ENCODE measurements around the gene KCNC1.

KCNC1 gene

GRCh38 chr11:17738151-17738973, 3.8 kb downstream of the KCNC1 start:
- DNase-seq: no peak

DNA sequence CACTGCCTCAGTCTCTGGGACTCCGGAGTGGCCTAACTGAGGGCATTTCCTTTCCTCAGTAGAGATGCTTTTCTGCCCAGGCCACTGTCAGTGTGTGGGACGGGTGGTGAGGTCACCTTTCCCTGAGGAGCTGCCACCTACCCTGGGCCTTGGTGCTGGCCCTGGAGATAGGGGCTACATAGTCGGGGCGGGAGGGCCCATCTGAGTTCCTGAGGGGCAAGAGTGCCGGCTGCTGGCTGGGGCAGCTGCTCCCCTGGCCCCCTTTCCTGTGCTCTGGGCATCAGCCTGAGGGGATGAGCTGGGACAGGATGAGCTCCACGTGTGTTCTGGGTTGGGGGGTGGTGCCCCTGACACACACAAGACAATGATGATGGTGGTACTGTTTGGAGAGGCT, 5.4 kb downstream of the KCNC1 start:
- no peak for DNase-seq

DNA sequence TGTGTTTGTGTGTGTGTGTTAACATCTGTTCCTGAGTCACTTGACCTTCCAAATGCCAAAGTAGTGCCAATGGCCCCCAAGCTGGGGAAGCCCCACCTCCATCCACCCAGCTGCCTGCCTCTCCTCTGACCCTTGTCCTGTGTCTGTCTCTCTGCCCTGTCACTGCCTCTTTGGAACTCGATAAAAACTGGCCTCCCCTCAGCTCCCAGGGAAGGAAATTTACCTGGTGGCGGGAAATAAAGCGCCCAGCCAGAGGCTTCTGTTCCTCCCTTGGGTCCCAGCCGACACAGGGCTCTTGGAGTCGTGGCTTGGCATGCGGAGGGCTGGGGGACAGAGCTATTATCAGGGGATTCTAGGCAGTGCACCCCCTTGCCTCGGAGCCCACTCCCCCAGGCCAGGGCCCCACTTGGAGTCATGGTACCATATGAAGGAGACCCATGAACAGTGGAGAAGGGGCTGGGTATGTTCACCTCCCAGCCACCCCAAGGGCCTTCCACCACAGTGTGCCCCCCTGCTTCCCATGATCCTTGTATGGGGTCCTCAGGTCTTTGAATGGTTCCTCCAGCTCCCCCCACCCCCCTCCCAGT, 6.2 kb downstream of the KCNC1 start:
- DNase-seq: no peak

DNA sequence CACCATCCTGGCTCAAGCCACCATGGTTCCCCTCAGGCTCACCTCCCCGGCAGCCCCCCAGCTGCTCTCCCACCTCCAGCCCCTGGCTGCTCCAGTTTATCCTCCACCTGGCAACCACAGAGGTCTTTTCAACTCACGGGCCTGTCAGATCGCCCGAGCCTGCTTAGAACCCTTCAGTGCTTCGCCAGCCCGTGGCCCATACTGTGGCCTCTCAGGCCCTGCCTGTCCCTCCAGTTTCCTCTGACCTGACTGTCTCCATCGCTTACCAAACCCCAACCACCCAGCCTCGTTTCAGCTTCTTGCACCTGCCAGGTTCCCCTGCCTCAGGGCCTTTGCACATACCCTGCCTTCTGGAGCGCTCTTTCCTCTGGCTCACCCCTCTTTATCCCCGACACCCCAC, 6.9 kb downstream of the KCNC1 start:
- DNase-seq: no peak

- no peak for DNase-seq
Measured at GRCh38 chr11:17742019-17742418, 7.4 kb downstream of the KCNC1 start.

- DNase-seq: no peak
Measured at GRCh38 chr11:17743026-17743807, 8.6 kb downstream of the KCNC1 start.

- DNase-seq: no peak
Measured at GRCh38 chr11:17743808-17744119, 9.2 kb downstream of the KCNC1 start.

- DNase-seq: no peak
Measured at GRCh38 chr11:17744151-17744940, 9.8 kb downstream of the KCNC1 start.

GRCh38 chr11:17745023-17745772, 10.6 kb downstream of the KCNC1 start:
- DNase-seq: no peak

- DNase-seq: no peak
Measured at GRCh38 chr11:17746096-17746495, 11.5 kb downstream of the KCNC1 start.

- no peak for DNase-seq
Measured at GRCh38 chr11:17747131-17747955, 12.8 kb downstream of the KCNC1 start.

- no peak for DNase-seq
Measured at GRCh38 chr11:17748044-17748443, 13.5 kb downstream of the KCNC1 start.

DNA sequence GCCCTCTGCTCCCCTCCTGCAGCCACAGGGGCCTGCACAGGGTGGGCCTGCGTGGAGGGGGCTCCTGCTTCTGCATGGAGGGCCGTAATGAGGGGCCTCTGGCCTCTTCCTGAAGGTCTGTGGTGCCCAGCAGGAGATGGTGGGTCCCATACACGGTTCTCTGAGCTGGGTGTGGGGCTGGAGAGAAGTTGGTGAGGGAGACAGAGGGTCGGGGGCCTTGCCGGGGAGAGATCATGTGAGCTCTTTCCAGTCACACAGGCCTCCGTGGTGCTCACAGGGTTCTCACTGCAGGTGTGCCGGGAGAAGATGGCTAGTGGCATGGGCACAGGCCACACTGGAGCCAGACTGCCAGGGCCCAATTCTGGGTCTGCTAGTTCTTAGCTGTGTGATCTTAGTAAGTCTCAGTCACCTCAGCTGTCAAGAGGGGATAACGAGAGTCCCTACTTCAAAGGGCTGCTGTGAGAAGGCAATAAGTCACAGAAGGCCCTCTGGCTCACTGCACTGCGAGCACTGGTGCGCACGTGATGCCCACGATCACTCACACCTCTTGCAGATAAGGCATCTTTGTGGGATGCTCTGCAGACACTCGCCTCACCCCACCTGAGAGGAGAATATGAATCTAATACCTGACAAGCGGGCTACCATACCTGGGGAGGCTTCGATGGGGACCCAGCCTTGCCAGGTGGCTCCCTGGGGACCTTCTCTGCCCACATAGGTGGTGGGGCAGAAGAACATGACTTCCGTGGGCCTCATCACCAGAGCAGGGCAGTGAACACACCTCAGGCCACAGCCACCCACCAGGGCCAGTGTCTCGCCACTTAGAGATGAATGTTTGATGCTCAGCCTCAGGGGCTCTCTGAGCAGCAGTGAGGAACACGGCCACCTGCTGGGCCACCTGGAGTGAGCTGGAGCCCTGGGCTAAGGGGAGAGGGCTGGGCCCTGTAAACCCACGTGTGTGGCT, 14.5 kb downstream of the KCNC1 start:
- no peak for DNase-seq

DNA sequence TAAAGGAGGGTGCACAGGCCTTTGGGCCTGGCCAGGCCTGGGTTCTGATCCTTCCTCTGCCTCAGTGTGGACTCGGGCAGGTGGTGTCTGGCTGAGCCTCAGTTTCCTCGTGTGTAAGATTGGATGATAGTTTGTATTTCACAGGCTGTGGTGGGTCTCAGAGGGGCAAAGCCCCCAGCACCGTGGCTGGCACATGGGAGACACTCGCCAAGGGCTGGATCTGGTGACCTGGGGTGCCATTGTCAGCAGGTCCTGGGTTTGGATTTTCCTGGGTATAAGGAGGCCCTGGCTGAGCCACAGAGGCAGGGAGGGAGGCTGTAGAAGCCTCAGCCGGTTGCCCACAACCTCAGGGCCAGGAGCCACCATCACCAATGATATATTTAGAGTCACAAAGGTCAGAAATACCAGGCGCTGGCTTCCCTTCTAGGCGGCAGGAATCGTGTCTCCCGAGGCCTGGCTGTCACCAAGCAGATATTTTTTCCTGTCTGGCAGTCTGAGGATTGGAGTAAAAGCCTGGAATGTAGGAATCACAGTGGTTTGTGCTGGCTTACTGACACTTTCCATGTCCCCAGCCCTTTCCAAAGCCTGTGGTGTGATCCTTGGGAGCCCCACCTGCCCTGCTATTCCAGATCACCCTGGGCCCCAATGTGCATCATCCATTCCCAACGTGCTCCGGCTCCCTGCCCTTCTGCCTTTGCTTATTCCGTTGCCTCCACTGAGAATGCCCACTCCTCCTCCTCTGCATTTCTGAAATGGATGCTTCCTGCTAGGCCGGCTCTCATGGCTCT, 15.6 kb downstream of the KCNC1 start:
- DNase-seq: no peak

- no peak for DNase-seq
Measured at GRCh38 chr11:17750801-17751165, 16.2 kb downstream of the KCNC1 start.

- no peak for DNase-seq
Measured at GRCh38 chr11:17751558-17751957, 17.0 kb downstream of the KCNC1 start.

DNA sequence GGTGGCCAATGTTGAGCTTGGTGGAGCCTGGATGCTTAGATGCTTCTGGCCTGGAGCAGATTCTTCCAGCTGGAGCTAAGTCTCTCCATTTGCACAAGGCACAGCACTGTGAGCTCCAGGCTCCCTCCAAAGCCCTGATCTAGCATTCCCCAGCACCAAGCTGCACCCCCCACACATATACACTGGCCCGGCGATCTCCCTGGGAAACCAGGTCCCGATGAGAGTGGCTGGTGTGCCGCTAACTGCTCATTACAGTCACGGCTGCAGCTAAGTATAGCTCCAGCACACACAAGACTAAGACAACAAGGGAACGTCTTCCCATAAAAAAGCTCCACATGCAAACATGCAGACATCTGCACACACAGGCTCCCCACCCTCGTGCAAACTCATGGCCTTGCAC, 17.6 kb downstream of the KCNC1 start:
- no peak for DNase-seq

GRCh38 chr11:17753153-17753552, 18.6 kb downstream of the KCNC1 start:
- DNase-seq: no peak

DNA sequence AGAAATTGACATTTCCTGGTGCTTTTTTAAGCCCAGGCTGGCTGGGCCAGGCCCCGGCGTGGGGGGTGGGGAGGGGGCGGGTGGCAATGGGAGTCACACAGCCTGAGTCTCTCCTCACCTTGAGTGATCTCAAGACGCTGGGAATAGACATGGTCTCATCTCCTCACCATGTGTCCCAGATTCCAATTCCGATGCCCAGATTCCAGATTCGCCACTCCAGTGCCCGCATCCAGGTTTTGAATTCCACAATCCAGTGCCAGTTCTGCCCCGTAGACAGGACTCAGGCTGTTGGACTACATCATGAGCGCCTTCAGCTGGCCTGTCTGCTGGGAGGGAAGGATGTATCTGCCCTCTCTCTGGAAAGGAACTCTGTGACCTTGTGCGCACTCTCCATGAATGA, 19.1 kb downstream of the KCNC1 start:
- no peak for DNase-seq

GRCh38 chr11:17755891-17756290, 21.3 kb downstream of the KCNC1 start:
- DNase-seq: no peak

Data from stimulated activated CD4-positive, alpha-beta T cell treated with anti-CD3 and anti-CD28 coated beads, Interleukin-4, amount 100 ng/mL, for 24 hours (primary cell).